AG09309 (cell line): ENCODE results near the gene TSR2.

Experiments
- DNase-seq: peaks from one replicate; pipeline ENCODE4 v3.0.0-alpha.2; 2010; ENCODE audit warnings: low read depth
- H3K4me3 ChIP-seq: 2 replicates; pipeline ENCODE4 v1.5.1; 2011; ENCODE audit warnings: mild to moderate bottlenecking, low read depth, low read length, moderate library complexity; ENCODE audit not compliant: control insufficient read depth
- CTCF ChIP-seq: IDR thresholded peaks from 2 replicates; pipeline ENCODE4 v1.5.1; 2011; ENCODE audit warnings: mild to moderate bottlenecking, low read depth, low read length, inconsistent platforms; ENCODE audit not compliant: insufficient read depth, control insufficient read depth; ENCODE audit errors: missing control alignments

Gene TSR2

GRCh38 chrX:54439960-54440871, at the start of gene TSR2:
Gene TSR2 (plus strand): TSS chrX:54440404. CDS start chrX:54440422, 18 bp downstream.
- peak; percentile 63 for DNase-seq
- TF ChIP-seq CTCF, result peak; percentile 16
- H3K4me3 ChIP-seq, result peak within 1 kb of the TSS; percentile 88

- no peak overlapping the region for H3K4me3 ChIP-seq
- DNase-seq, result no peak
- TF ChIP-seq CTCF, result no peak
Measured at GRCh38 chrX:54397113-54397512, 43.1 kb upstream of the TSR2 start.

- H3K4me3 ChIP-seq, result no peak overlapping the region
- no peak for DNase-seq
- no peak for TF ChIP-seq CTCF
Measured at GRCh38 chrX:54407266-54407665, 32.9 kb upstream of the TSR2 start.

GRCh38 chrX:54411732-54412131, 28.5 kb upstream of the TSR2 start:
- no peak for DNase-seq
- H3K4me3 ChIP-seq, result no peak overlapping the region
- no peak for TF ChIP-seq CTCF

GRCh38 chrX:54413753-54414152, 26.5 kb upstream of the TSR2 start:
- TF ChIP-seq CTCF, result no peak

GRCh38 chrX:54415534-54416350, 24.5 kb upstream of the TSR2 start:
- TF ChIP-seq CTCF, result no peak
- no peak overlapping the region for H3K4me3 ChIP-seq
- DNase-seq, result no peak

More at GRCh38 chrX:54413753-54414152, 26.5 kb upstream of the TSR2 start:
- DNase-seq, result no peak
- no peak overlapping the region for H3K4me3 ChIP-seq
